Heart left ventricle (tissue), 13 donors: Measurements from ENCODE around the gene LNX1.

Experiments used
- POLR2A ChIP-seq, 2 donors: fragments of 450-650 bp; IDR thresholded peaks; one replicate each; pipeline ENCODE4 v1.6.1; 2017; ENCODE audit warnings: antibody characterized with exemption in 2 of 2, mild to moderate bottlenecking in 2 of 2, moderate library complexity in 2 of 2
- TF ChIP-seq, protein P1 (sequence below), 12 donors: fragments of 200-600 bp; sonication (generic) in 4 of 12; IDR thresholded peaks; one replicate each; pipeline versions ENCODE4 v1.5.0 to v1.8.0; 2018 to 2022; ENCODE audit warnings: antibody characterized with exemption in 12 of 12, mild to moderate bottlenecking in 5 of 12
- donor health status: ischemic (EF 13 %, LVEDD 7.1; RV severe dilation, severe dysfunction).
- donor health status: DM: no; HTN: yes; CAD: no.
- donor health status: DM: no; HTN: no; CAD: no.
- donor health status: ischemic (EF 25% LVEDD 6.9; RV normal size, moderate dysfunction).
- donor health status: ischemic (EF 25% LVEDD 5.7; RV mildly dilated, moderate dysfunction).
- donor health status: ischemic (EF 35%, LVEDD 5.7; RV mildly dilated, moderate dysfunction).
- donor health status: nonischemic (EF 11% LVEDD 7.7; RV severe dilation, severe dysfunction).
- donor health status: DM: yes; HTN: yes; CAD: no.
- donor health status: PGD.
- donor health status: ischemic (EF 29% LVEDD 5.4; RV normal size, mild dysfunction).
- donor health status: nonischemic (EF 23%, LVEDD 6.1; RV moderate dilation, normal function).

DNA sequence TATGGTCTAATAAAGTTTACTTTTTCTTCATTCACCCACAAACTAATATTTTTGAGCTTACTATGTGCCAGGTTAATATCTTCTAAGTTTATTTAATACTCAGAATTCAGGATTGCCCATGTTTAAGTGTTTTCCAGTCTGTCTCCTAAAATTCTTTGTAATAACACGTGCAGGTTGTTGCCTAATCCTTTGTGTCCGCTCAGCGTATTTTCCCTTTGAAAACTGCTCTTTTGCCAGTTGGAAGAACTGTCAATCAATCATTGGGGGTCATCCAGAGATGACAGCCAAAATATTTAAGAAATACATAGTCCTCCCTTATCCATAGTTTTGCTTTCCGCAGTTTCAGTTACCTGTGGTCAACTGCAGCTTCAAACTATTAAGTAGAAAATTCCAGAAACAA is 63.4 kb downstream of the LNX1 start:
- TF ChIP-seq, protein P1, sequence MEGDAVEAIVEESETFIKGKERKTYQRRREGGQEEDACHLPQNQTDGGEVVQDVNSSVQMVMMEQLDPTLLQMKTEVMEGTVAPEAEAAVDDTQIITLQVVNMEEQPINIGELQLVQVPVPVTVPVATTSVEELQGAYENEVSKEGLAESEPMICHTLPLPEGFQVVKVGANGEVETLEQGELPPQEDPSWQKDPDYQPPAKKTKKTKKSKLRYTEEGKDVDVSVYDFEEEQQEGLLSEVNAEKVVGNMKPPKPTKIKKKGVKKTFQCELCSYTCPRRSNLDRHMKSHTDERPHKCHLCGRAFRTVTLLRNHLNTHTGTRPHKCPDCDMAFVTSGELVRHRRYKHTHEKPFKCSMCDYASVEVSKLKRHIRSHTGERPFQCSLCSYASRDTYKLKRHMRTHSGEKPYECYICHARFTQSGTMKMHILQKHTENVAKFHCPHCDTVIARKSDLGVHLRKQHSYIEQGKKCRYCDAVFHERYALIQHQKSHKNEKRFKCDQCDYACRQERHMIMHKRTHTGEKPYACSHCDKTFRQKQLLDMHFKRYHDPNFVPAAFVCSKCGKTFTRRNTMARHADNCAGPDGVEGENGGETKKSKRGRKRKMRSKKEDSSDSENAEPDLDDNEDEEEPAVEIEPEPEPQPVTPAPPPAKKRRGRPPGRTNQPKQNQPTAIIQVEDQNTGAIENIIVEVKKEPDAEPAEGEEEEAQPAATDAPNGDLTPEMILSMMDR (IDR thresholded peaks at IDR 0.05) = no peak
- TF ChIP-seq POLR2A (IDR thresholded peaks at IDR 0.05) = no peak
